OCI-LY7 (cell line): ENCODE data around the gene WWOX. TPM values are rescaled to one million over a fixed set of nuclear protein-coding genes. Genes with fewer than 3 reads are reported as not detected.

Source experiments
- BruUV-seq: library from RNA; stranded (reverse); fragments of 400-500 nt; replicated peaks from 2 replicates; lab custom pipeline; 2021; lab: Mats Ljungman, UMichigan
- CTCF ChIA-PET: fragments of 300-600 bp; sonication (Branson Sonifier 250); formaldehyde crosslinking; loops from one replicate; lab custom pipeline; 2022; ENCODE audit warnings: antibody characterized with exemption; ENCODE audit not compliant: unreplicated experiment; lab: Charles Lee
- POLR2A ChIA-PET: fragments of 300-600 bp; sonication (Branson Sonifier 250); formaldehyde crosslinking; loops from one replicate; lab custom pipeline; 2022; ENCODE audit warnings: antibody characterized with exemption; lab: Charles Lee
- DNase-seq: peaks from one replicate; pipeline ENCODE4 v3.0.0-alpha.2; 2015; ENCODE audit warnings: low spot score
- H2AFZ ChIP-seq: fragments of 200-600 bp; sonication (generic), shearing (Covaris generic); 2 replicates; pipeline ENCODE4 v1.6.1; 2014; ENCODE audit warnings: mild to moderate bottlenecking, antibody characterized with exemption, low read length, moderate library complexity
- H3K27ac ChIP-seq: fragments of 200-600 bp; sonication (generic); 2 replicates; pipeline ENCODE4 v1.5.1; 2014; ENCODE audit warnings: mixed run types, low read depth, mild to moderate bottlenecking, moderate library complexity, low read length, inconsistent platforms; ENCODE audit not compliant: poor library complexity, severe bottlenecking
- H3K36me3 ChIP-seq: fragments of 200-600 bp; sonication (generic); 2 replicates; pipeline ENCODE4 v1.6.1; 2014; ENCODE audit warnings: mild to moderate bottlenecking, antibody characterized with exemption, low read length, moderate library complexity, mixed read lengths; ENCODE audit not compliant: insufficient read depth
- H3K4me1 ChIP-seq: fragments of 200-600 bp; sonication (generic); 2 replicates; pipeline ENCODE4 v1.5.1; 2014; ENCODE audit warnings: mild to moderate bottlenecking, low read length; ENCODE audit not compliant: insufficient read depth, poor library complexity, severe bottlenecking
- H3K4me2 ChIP-seq: fragments of 200-600 bp; sonication (generic); 2 replicates; pipeline ENCODE4 v1.6.1; 2014; ENCODE audit warnings: mild to moderate bottlenecking, low read length
- H3K4me3 ChIP-seq: fragments of 200-600 bp; sonication (generic); 2 replicates; pipeline ENCODE4 v1.5.1; 2014; ENCODE audit warnings: mild to moderate bottlenecking, low read depth, low read length; ENCODE audit not compliant: poor library complexity, severe bottlenecking
- H3K79me2 ChIP-seq: fragments of 200-600 bp; sonication (generic); 2 replicates; pipeline ENCODE4 v1.6.1; 2016; ENCODE audit warnings: low read depth, mild to moderate bottlenecking, low read length, moderate library complexity, mixed read lengths; ENCODE audit not compliant: insufficient read depth
- H3K9me2 ChIP-seq: fragments of 200-600 bp; sonication (generic); 2 replicates; pipeline ENCODE4 v1.6.1; 2016; ENCODE audit warnings: mild to moderate bottlenecking, low read length, mixed read lengths; ENCODE audit not compliant: insufficient read depth
- H3K9me3 ChIP-seq: fragments of 200-600 bp; sonication (generic); 2 replicates; pipeline ENCODE4 v1.6.1; 2014; ENCODE audit warnings: mild to moderate bottlenecking, mixed run types, low read length, mixed read lengths
- H4K20me1 ChIP-seq: fragments of 200-600 bp; sonication (generic); 2 replicates; pipeline ENCODE4 v1.6.1; 2014; ENCODE audit warnings: mild to moderate bottlenecking, antibody characterized with exemption, low read length, moderate library complexity, mixed read lengths; ENCODE audit not compliant: insufficient read depth
- CTCF ChIP-seq: fragments of 200-600 bp; sonication (generic); conservative IDR thresholded peaks from 2 replicates; pipeline ENCODE4 v1.5.1; 2014; ENCODE audit warnings: mild to moderate bottlenecking, antibody characterized with exemption, low read length, moderate library complexity, mixed read lengths
- EZH2phosphoT487 ChIP-seq: fragments of 200-600 bp; sonication (generic); IDR thresholded peaks from 2 replicates; pipeline ENCODE4 v1.6.1; 2018; ENCODE audit warnings: low read depth, borderline replicate concordance, mild to moderate bottlenecking, mixed run types, antibody characterized with exemption, low read length, moderate library complexity, mixed read lengths
- intact Hi-C: fragments of 100-400 bp; cut with micrococcal nuclease; formaldehyde crosslinking; loops from one replicate; pipeline ENCODE4 v1.10.0; 2022; ENCODE audit not compliant: unreplicated experiment
- total RNA-seq, 2 experiments: library from RNA; depleted of rRNA in 1 of 2; stranded (reverse); fragments of >200 nt in 1 of 2; shearing (Covaris generic) in 1 of 2; gene quantifications; 2 replicates each; pipeline ENCODE4 v1.2.3, GENCODE V29; 2014 to 2022

The WWOX gene
- total RNA-seq, 2 experiments from 2014 or later = 40.2 to 47.6 TPM

GRCh38 chr16:78925083-78925767, 825.8 kb downstream of the WWOX start:
- Histone ChIP-seq H3K9me3 (0 out of 2 replicates have a peak, but pooled peaks cover 5% of the 10 kb centered on the region), H2AFZ (peak overlapping the region; percentile 79; the same call in 1 of the 2 replicates), H3K4me3 (no peak overlapping the region), H3K9me2 (no peaks in the 10 kb centered on the region), H3K36me3 (no peaks in the 10 kb centered on the region), H3K79me2 (no peaks in the 10 kb centered on the region), H3K4me2 (no peak overlapping the region), H4K20me1 (no peaks in the 10 kb centered on the region), H3K27ac (no peak overlapping the region), H3K4me1 (no peaks in the 10 kb centered on the region)
- DNase-seq = peak; percentile 48
- intact Hi-C loops = loop anchor here (2.0 to 10.0 kb wide), 3 partner anchors 120 to 678 kb away; no protein-coding TSS in a partner anchor
- ChIA-PET CTCF (no interaction called here), POLR2A (interaction anchor here (0.6 kb wide), 3 partner anchors 231 to 1243 kb away, joined by 3 to 4 read pairs (median 3); no protein-coding TSS in a partner anchor)
- BruUV-seq = no TSS peak
- no peak for TF ChIP-seq EZH2phosphoT487
- TF ChIP-seq CTCF = peak; percentile 81

GRCh38 chr16:78926723-78927210, 827.3 kb downstream of the WWOX start:
- intact Hi-C loops = loop anchor here (10.0 kb wide), 2 partner anchors 118 to 222 kb away; no protein-coding TSS in a partner anchor
- POLR2A ChIA-PET = no interaction called here
- H3K4me1 ChIP-seq = no peaks in the 10 kb centered on the region
- DNase-seq = no peak
- no peak overlapping the region for H3K4me3 ChIP-seq
- no peak overlapping the region for H3K27ac ChIP-seq
- BruUV-seq = no TSS peak
- TF ChIP-seq EZH2phosphoT487 (no peak), CTCF (no peak)
- H3K4me2 ChIP-seq = no peak overlapping the region
- no peaks in the 10 kb centered on the region for H3K79me2 ChIP-seq
- no peaks in the 10 kb centered on the region for H3K9me2 ChIP-seq
- no peaks in the 10 kb centered on the region for H3K36me3 ChIP-seq
- no peaks in the 10 kb centered on the region for H4K20me1 ChIP-seq
- no peak overlapping the region for H2AFZ ChIP-seq
- CTCF ChIA-PET = no interaction called here
- H3K9me3 ChIP-seq = 0 out of 2 replicates have a peak, but pooled peaks cover 3% of the 10 kb centered on the region

GRCh38 chr16:78927766-78928165, 828.3 kb downstream of the WWOX start:
- ChIA-PET CTCF (no interaction called here), POLR2A (no interaction called here)
- Histone ChIP-seq H3K4me2 (no peak overlapping the region), H3K4me1 (no peaks in the 10 kb centered on the region), H3K9me3 (no peaks in the 10 kb centered on the region), H3K27ac (no peak overlapping the region), H3K36me3 (no peaks in the 10 kb centered on the region), H3K4me3 (no peak overlapping the region), H4K20me1 (no peaks in the 10 kb centered on the region), H3K9me2 (no peaks in the 10 kb centered on the region), H3K79me2 (no peaks in the 10 kb centered on the region), H2AFZ (no peak overlapping the region)
- TF ChIP-seq EZH2phosphoT487 (no peak), CTCF (no peak)
- no peak for DNase-seq
- intact Hi-C loops = loop anchor here (10.0 kb wide), 2 partner anchors 117 to 223 kb away; no protein-coding TSS in a partner anchor
- no TSS peak for BruUV-seq
